H1 (cell line): ENCODE results near the gene SLC13A4.

Experiments
- JUN ChIP-seq: IDR thresholded peaks from 2 replicates; pipeline ENCODE4 v1.6.1; 2011; ENCODE audit warnings: low read depth, mild to moderate bottlenecking, improper control_type of control experiment, low read length
- SP4 ChIP-seq: IDR thresholded peaks from 2 replicates; pipeline ENCODE4 v1.6.1; 2012; ENCODE audit warnings: low read length, inconsistent platforms
- TEAD4 ChIP-seq: IDR thresholded peaks from 2 replicates; pipeline ENCODE4 v1.6.1; 2012; ENCODE audit warnings: low read depth, low read length, inconsistent platforms, mixed read lengths
- TF ChIP-seq, protein P1 (sequence below), 3 experiments: IDR thresholded peaks; 1 replicate in 2 of 3; 2 replicates in 1 of 3; pipeline versions ENCODE4 v1.5.1 to v1.6.1; 2011; ENCODE audit warnings: low read length in 3 of 3, mild to moderate bottlenecking in 3 of 3, inconsistent platforms in 2 of 3, low read depth in 1 of 3, moderate library complexity in 1 of 3; ENCODE audit not compliant: insufficient read depth in 1 of 3; ENCODE audit errors: control extremely low read depth in 1 of 3

DNA sequence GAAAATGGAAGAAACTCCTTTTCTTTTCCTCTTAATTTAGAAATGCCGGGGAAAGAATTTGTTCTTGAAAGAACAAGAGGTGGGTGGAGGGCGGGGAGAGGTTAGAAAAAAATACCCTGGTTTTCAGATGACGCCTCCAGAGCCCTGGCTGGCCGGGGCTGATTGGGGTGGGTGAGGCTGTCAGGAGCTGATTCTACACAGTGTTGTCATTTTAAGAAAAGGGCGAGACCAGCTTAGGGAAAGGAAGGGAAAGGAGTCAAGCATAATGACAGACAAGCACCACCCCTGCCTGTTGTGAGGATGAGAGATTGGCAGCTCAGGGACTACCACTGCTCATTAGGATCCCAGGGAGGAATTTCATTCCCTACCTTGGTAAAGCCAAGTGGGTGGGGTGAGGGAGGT, 30.5 kb upstream of the SLC13A4 start:
- TF ChIP-seq SP4 (no peak), TEAD4 (no peak), JUN (no peak)
- TF ChIP-seq, protein P1, sequence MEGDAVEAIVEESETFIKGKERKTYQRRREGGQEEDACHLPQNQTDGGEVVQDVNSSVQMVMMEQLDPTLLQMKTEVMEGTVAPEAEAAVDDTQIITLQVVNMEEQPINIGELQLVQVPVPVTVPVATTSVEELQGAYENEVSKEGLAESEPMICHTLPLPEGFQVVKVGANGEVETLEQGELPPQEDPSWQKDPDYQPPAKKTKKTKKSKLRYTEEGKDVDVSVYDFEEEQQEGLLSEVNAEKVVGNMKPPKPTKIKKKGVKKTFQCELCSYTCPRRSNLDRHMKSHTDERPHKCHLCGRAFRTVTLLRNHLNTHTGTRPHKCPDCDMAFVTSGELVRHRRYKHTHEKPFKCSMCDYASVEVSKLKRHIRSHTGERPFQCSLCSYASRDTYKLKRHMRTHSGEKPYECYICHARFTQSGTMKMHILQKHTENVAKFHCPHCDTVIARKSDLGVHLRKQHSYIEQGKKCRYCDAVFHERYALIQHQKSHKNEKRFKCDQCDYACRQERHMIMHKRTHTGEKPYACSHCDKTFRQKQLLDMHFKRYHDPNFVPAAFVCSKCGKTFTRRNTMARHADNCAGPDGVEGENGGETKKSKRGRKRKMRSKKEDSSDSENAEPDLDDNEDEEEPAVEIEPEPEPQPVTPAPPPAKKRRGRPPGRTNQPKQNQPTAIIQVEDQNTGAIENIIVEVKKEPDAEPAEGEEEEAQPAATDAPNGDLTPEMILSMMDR (IDR thresholded peaks at IDR 0.05; ENCODE audit: control extremely low read depth in 1 of 3, insufficient read depth in 1 of 3, low read depth in 1 of 3, low read length in 3 of 3) = no peak
